Left lung (tissue), 10 donors: ENCODE results near the gene AKAP3. TPM values are rescaled to one million over a fixed set of nuclear protein-coding genes. Genes with fewer than 3 reads are reported as not detected.

Experiments used
- ATAC-seq: fragments of 200-7000 bp; cut with Tn5 transposase; one replicate; pipeline ENCODE4 v1.9.1; 2020; ENCODE audit warnings: moderate library complexity
- DNase-seq, 4 donors: peaks; one replicate each; pipeline ENCODE4 v3.0.0-alpha.2; 2013 to 2020
- H3K27ac ChIP-seq, 2 donors: fragments of 200-600 bp; sonication (generic) in 1 of 2; one replicate each; pipeline versions ENCODE4 v1.5.0 to v1.8.0; 2020 to 2021
- H3K27me3 ChIP-seq, 2 donors: fragments of 200-600 bp; sonication (generic) in 1 of 2; one replicate each; pipeline versions ENCODE4 v1.5.0 to v1.8.0; 2020 to 2021
- H3K36me3 ChIP-seq, 2 donors: fragments of 200-600 bp; sonication (generic) in 1 of 2; one replicate each; pipeline versions ENCODE4 v1.5.0 to v1.8.0; 2020 to 2021
- H3K4me1 ChIP-seq, 2 donors: fragments of 200-600 bp; one replicate each; pipeline ENCODE4 v1.8.0; 2021
- H3K4me3 ChIP-seq, 2 donors: fragments of 200-600 bp; sonication (generic) in 1 of 2; one replicate each; pipeline versions ENCODE4 v1.5.0 to v1.8.0; 2020 to 2021; ENCODE audit warnings: mild to moderate bottlenecking in 1 of 2
- H3K9me3 ChIP-seq, 2 donors: fragments of 200-600 bp; sonication (generic) in 1 of 2; one replicate each; pipeline versions ENCODE4 v1.5.0 to v1.8.0; 2020 to 2021
- CTCF ChIP-seq, 2 donors: fragments of 200-600 bp; sonication (generic) in 1 of 2; IDR thresholded peaks; one replicate each; pipeline versions ENCODE4 v1.5.0 to v1.8.0; 2021; ENCODE audit warnings: antibody characterized with exemption in 2 of 2
- intact Hi-C, 2 donors: fragments of 100-400 bp; cut with DNase I; formaldehyde crosslinking; loops; one replicate each; pipeline versions ENCODE4 v1.11.2 to v1.14.2; 2022
- polyA plus RNA-seq, 6 donors: library from polyadenylated mRNA; unstranded; fragments of 120-200 nt; gene quantifications; one replicate each; pipeline ENCODE4 v1.2.1, GENCODE V29; 2013; ENCODE audit not compliant: insufficient read length in 6 of 6
- total RNA-seq, 2 donors: library from RNA; stranded (reverse); fragmentation: NEBNext Ultra II Directional; extraction: Animal tissue kit (Norgen Biotek cat#: 25700); gene quantifications; one replicate each; pipeline ENCODE4 v1.2.1, GENCODE V29; 2021
- donor health status: DM: no; HTN: yes; CAD: no.
- donor health status: DM: no; HTN: no; CAD: no.

Gene AKAP3
- total and polyA plus RNA-seq, 8 donors = 1.0 to 4.5 (median 2.0) TPM

DNA sequence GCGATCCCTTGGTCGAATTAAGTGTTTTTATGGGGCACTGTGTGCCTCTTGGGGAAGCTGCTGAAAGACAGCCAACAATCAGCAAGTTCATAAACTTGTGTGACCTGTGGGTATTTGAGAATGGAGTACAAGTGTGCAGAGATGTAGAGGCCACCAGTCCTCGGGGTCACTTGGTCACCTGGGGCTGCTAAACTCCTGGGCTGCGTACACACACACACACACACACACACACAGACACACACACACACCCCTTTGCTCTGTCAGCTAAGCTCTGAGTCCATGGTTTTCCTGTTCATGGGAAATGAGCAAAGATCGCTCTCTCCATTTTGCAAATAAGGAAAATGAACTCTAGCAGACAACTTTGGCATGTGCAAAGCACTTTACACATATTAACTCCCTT is 62.4 kb downstream of the AKAP3 start:
- no peaks in the 10 kb centered on the region for H3K27me3 ChIP-seq
- no peaks in the 10 kb centered on the region for H3K4me1 ChIP-seq
- no peak overlapping the region for H3K27ac ChIP-seq
- DNase-seq = no peak
- no peak for ATAC-seq
- intact Hi-C loops = no loop called here
- no peak for TF ChIP-seq CTCF (IDR thresholded peaks at IDR 0.05)
- H3K4me3 ChIP-seq = no peak overlapping the region
- no peaks in the 10 kb centered on the region for H3K9me3 ChIP-seq
- H3K36me3 ChIP-seq = no peaks in the 10 kb centered on the region

GRCh38 chr12:4584896-4585295 is 64.0 kb downstream of the AKAP3 start:
- H3K27me3 ChIP-seq = no peaks in the 10 kb centered on the region
- no peak overlapping the region for H3K4me3 ChIP-seq
- no peaks in the 10 kb centered on the region for H3K36me3 ChIP-seq
- TF ChIP-seq CTCF (IDR thresholded peaks at IDR 0.05) = no peak
- peaks cover 0 to 3% of the 10 kb centered on the region in 2 donors for H3K4me1 ChIP-seq
- no peak overlapping the region for H3K27ac ChIP-seq
- intact Hi-C loops = no loop called here
- no peaks in the 10 kb centered on the region for H3K9me3 ChIP-seq
- ATAC-seq = no peak
- DNase-seq = no peak

DNA sequence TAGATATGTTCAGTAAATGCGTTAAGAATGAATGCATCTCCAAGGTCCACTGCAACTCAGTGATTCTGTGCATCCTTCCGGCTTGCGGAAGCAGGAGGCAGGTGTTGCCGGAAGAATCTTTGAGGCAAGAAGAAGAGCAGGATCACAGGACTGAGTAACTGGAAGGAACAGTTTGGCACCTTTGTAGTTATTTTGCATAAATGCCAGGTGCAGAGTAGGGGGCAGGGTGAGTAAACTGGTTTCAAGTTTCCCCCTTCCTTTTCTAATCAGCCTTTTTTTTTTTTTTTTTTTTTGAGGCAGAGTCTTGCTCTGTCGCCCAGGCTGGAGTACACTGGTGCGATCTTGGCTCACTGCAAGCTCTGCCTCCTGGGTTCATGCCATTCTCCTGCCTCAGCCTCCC is 64.6 kb downstream of the AKAP3 start:
- H3K27me3 ChIP-seq = no peaks in the 10 kb centered on the region
- H3K9me3 ChIP-seq = no peaks in the 10 kb centered on the region
- ATAC-seq (no peak), DNase-seq (no peak)
- H3K27ac ChIP-seq = no peak overlapping the region
- peaks cover 0 to 9% of the 10 kb centered on the region in 2 donors for H3K4me1 ChIP-seq
- TF ChIP-seq CTCF (IDR thresholded peaks at IDR 0.05) = no peak
- H3K36me3 ChIP-seq = no peaks in the 10 kb centered on the region
- intact Hi-C loops = no loop called here
- no peak overlapping the region for H3K4me3 ChIP-seq

GRCh38 chr12:4580281-4580688 is 68.6 kb downstream of the AKAP3 start:
- Histone ChIP-seq H3K4me1 (peaks cover 0 to 12% of the 10 kb centered on the region in 2 donors), H3K27me3 (no peaks in the 10 kb centered on the region), H3K27ac (no peak overlapping the region), H3K4me3 (no peak overlapping the region), H3K9me3 (no peaks in the 10 kb centered on the region), H3K36me3 (no peaks in the 10 kb centered on the region)
- ATAC-seq (no peak), DNase-seq (no peak)
- TF ChIP-seq CTCF (IDR thresholded peaks at IDR 0.05) = no peak
- intact Hi-C loops = no loop called here

DNA sequence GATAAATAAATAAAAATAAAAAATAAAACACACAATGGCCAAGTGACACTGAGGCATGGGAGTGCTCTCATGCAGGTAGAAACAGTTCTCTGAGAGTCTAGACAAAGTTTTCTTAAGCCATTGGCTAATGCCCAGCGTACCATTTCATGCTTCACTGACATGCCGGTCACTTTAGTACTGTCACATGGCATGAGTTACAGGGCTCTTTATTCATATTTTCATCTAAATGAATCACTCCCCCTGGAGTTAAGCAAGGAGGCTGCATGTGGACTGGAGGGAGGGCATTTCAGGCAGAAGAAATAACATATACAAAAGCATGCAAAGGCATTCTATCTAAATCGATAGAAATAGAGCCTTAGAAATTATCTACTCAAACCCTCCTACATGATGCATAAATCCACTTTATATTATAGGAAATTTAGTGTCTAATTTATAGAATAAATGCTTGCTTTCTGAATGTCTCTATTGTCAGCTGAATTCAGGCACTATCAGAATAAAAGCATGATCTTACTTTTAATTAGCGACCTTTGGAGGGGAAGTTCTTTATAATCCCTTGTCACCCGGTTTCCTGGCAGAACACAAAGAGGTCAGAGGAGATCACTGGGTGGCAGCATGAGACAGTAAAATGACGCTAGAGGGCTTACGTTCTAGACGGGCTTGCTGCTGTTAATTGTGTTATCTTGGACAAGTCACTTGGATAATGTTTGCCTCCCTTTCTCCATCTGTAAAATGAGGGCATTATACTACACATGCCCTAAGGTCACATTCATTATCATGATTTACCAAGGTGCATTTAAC is 69.3 kb downstream of the AKAP3 start:
- no peaks in the 10 kb centered on the region for H3K36me3 ChIP-seq
- intact Hi-C loops = no loop called here
- ATAC-seq = peak; percentile 68
- TF ChIP-seq CTCF (IDR thresholded peaks at IDR 0.05) = no peak
- peaks cover 0 to 12% of the 10 kb centered on the region in 2 donors for H3K4me1 ChIP-seq
- H3K4me3 ChIP-seq = no peak overlapping the region
- peak overlapping the region in 1 of 2 donors; percentile 48 for H3K27ac ChIP-seq
- DNase-seq = no peak
- H3K9me3 ChIP-seq = no peaks in the 10 kb centered on the region
- H3K27me3 ChIP-seq = no peaks in the 10 kb centered on the region
